Measurements from ENCODE around the gene TMEM18. TPM values are rescaled to one million over a fixed set of nuclear protein-coding genes. Genes with fewer than 3 reads are reported as not detected.

The TMEM18 gene
- total RNA-seq, 1 donor from 2014 or later: 9.4 TPM

GRCh38 chr2:625415-626333, 51.5 kb downstream of the TMEM18 start:
- intact Hi-C loops (cut with micrococcal nuclease): no loop called here
- no peak for ATAC-seq
- DNase-seq: no peak

- DNase-seq (no peak), ATAC-seq (no peak)
Measured at GRCh38 chr2:624551-625347, 52.5 kb downstream of the TMEM18 start.

GRCh38 chr2:624096-624495, 53.1 kb downstream of the TMEM18 start:
- no peak for DNase-seq

More at GRCh38 chr2:624551-625347, 52.5 kb downstream of the TMEM18 start:
- intact Hi-C loops (cut with micrococcal nuclease): no loop called here

DNA sequence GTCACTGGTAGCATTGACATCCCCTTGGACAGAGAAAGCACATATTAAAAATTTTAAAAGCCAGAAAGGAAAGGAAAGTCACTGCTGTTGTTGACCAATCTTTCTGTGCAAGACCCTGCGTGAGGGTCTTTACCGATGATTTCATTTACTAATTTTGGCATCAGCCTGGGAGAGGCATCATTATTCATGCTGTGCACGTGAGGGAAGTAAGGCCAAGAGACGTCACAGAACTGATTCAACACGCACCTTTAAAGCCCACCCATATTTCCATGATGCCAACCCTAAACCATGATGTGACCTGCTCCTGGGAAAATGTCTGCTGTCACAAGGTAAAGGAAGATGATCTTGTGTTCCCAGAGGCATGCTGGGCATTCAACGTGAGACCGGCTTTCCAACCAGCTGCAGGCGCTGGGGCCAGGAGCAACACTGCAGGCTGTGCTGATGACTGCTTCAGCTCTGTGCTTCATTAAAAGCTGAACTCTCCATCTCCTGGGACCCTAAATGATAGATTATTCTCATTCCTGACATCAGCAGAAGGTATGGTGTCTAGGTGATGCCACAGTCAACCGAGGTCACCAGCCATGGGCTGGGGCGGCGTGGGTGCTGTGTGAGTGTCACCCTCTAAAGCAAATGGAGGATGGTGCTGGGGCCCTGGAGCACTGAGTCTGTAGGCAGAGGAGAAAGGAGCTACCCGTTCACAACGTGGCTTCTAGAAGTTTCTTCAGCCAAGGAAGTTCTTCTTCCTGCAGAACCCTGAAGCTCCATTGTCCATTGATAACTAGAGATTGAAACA, 53.9 kb downstream of the TMEM18 start:
- ATAC-seq (no peak), DNase-seq (no peak)
- intact Hi-C loops (cut with micrococcal nuclease): no loop called here

More at GRCh38 chr2:624096-624495, 53.1 kb downstream of the TMEM18 start:
- intact Hi-C loops (cut with micrococcal nuclease): no loop called here
- no peak for ATAC-seq

GRCh38 chr2:622357-622756, 54.8 kb downstream of the TMEM18 start:
- DNase-seq (no peak), ATAC-seq (no peak)
- intact Hi-C loops (cut with micrococcal nuclease): no loop called here

DNA sequence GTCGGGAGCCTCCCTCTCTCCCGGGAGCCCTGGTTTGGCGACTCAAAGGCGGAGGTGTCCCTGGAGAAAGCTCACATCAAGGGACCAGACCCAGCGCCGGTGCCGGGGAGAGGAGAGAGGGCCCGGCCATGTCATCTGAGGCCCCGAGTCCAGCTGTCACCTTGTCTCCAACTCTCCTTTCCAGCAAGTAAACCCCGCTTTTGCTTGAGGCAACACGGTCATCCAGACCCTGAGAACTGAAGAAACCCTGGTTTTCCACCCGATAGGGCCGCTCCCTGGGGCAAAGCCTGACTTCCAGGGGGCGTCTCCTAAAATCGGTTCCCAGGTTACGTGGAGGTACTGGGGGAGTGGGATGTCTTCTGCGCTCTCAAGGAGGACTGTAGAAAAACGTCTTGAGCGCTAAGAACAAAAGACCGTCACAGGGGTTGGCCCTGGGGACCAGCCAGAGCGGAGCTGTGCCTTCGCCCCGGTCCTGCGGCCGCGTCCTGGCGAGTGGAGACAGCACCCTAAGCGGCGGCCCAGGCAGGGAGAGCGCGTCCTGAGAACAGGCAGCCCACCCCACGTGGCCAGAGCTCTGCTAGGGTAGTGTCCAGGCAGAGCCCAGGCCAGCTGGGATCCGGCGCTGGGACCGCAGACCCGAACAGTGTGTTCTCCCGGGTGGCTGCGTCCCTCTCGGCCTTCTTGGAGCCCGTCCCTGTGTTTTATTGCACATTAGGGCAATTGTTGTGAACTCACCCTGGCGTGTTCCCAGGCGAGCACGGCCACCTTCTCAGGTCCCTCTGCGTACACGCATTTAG, 55.7 kb downstream of the TMEM18 start:
- DNase-seq (no peak), ATAC-seq (no peak)
- intact Hi-C loops (cut with micrococcal nuclease): no loop called here

DNA sequence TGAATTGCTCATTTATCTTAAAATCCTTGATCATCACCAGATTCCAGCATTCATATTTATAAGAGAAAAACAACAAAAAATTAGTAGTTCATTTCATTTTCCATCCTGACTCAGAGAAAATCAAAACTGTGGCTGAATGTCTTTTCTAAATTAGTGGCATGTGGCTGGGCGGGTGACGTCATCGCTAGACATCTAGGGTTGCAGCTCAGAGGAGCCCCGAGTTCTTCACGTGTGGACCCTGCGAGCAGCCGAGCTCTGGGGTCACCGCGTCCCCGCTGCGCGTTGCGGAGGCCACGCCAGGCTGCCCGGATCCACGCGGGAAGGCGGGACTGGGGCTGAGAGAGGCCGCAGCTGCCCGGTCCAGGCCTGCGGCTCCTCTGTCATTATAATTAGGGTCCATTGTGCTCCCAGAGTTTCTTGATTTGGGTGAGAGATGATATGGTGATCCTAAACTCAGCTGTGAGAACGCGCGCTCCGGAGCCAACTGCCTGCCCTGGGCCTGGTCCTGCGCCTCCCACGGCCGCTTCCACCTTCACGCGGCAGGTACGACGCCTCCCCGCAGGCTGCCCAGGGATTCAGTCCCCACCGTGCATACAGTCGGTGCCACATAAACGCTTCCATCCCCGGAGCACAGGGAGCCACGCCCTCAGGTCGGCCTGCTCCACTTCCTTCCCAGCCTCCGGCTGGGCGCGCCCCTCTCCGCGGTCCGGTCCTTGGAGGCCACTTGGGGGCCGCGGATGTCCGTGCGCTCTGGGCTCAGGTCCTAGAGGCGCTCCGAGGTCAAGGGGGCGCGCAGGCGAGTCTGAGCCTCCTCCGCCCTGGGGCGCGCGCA, 56.5 kb downstream of the TMEM18 start:
- intact Hi-C loops (cut with micrococcal nuclease): no loop called here
- no peak for ATAC-seq
- DNase-seq: no peak

DNA sequence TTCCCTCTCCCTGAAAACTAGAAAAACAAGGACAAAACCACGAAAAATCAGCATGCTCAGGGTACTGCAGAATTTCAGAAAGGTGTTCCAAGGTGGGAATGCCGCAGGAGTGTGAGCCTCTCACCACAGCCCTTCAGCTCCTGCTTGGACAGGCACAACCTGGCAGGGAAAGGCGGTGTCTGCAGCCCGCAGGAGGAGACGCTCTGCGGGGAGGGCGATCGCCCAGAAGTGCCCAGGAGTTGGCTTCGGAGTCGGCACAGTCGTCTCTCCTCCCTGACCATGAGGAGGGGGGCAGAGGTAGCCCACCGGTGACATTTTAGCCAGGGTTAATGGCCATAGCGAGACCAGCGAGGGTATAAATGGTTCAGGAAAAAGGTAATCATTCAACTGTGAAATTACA, 57.2 kb downstream of the TMEM18 start:
- ATAC-seq (no peak), DNase-seq (no peak)
- intact Hi-C loops (cut with micrococcal nuclease): no loop called here

DNA sequence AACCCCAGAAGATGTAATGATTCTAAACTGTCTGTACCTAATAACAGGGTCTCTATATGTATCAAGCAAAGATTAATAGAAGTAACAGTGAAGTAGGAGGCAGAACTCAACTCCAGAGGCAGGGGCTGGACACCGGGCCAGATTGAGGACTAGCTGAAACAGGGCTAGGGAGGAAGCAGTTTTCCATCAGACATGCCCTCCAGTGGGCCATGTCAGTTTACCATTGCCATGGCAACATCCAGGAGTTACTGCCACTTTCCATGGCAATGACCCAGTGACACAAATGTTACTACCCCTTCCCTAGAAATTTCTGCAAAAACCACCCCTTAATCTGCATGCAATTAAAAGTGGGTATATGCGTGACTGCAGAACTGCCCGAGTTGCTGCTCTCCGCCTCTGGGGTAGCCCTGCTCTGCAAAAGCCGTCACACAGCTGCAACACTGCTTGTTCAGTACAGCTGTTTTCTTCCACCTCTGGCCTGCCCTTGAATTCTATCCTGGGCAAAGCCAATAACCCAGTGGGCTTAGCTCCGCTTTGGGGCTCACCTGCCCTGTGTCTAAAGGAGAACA, 58.7 kb downstream of the TMEM18 start:
- no peak for ATAC-seq
- no peak for DNase-seq
- intact Hi-C loops (cut with micrococcal nuclease): no loop called here

DNA sequence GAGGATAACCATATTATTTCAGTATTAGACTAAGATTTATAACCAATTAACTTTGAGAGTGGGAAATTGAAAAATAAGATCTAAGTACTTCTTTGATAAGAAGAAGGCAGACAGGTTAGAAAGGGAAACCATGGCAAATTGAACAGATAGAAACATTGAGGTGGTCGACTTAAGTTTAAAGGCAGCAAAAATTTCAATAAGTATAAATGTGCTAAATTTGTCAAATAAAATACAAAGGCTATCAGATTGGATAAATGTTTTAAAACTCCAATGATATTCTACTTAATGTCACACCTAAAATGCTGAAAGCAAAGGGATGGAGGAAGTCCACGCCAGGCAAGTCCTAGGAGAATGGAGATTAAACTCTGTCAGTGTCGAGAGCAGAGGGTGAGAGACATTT, 59.2 kb downstream of the TMEM18 start:
- intact Hi-C loops (cut with micrococcal nuclease): no loop called here
- DNase-seq (no peak), ATAC-seq (no peak)
